NCI-H748 (cell line): Measurements from ENCODE around the gene AMELX.
A peak's percentile ranks its signal among the peaks of the same experiment; 100 is the strongest.

Experiments
- DNase-seq: peaks from one replicate; lab custom pipeline; 2025; ENCODE audit not compliant: unreplicated experiment; lab: John Stamatoyannopoulos, UW

The AMELX gene

DNA sequence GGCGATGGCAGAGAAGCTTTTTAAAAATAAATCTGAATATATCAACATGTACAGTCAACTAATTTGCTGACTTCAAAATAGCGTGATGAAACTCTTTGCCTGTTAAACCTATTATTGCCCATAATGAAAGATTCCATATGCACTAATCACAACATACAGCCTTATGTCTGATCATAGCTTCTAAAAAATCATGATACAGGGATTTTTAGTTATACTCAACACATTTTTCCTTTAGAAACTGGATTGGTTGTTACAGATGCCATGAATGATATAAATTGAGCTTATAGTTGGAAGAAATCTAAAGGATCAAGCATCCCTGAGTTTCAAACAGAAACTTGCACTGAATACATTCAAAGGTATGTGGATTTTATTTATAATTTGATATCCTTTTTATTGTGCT lies at the start of gene AMELX:
Gene AMELX (plus strand): TSS at position 301 of the 400 bp plus-strand sequence. CDS start 1,376 bp downstream, outside the sequence.
- DNase-seq, result no peak

DNA sequence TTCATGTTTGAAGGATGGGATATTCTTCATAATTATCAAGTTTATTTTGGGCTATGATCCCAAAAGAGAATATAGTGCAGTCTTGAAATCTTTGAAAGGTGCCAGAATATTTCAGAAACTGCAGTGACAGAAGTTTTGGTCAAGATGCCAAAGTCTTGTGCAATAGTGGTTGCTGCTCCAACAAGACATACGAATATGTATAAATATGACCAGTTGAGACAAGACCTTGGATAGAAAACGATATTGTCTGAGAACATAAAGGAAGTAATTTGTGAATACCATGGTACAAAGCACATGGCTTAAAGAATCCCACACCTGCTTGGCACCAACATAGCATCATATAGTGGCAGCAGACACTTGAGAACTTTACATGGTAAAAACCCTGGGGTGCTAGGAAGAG lies 48.6 kb upstream of the AMELX start:
- no peak for DNase-seq

DNA sequence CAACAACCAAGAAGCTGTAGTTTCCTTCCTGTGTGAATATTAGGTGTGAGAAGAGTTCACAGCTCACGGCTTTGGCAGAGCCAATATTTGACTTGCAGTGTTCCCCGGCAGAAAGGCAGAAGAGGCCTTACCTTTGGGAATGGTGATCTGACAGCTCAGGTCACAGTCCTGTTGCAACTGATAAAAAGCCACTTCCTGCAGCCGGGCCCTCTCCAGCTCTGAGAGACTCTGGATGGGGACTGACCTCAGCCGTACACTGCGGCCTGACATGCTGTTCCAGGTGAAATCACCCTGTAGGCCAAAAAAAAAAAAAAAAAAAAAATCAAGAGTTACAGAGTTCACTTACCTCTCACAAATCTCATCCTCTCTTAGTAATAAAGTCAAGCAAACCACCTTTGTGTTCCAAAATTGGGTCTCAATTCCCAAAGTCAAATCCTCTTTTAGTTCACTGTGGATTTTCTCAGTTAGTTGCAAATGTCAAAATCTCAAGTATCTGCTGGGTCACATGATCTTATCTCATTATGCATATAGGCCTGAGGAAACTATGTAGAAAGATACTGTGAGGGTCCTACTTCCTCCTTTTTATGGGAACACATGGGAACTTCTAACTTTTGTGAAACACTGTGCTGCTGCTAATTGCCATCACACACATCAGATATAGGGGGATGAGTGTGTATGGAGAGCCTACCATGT lies 38.6 kb upstream of the AMELX start:
- DNase-seq, result no peak

DNA sequence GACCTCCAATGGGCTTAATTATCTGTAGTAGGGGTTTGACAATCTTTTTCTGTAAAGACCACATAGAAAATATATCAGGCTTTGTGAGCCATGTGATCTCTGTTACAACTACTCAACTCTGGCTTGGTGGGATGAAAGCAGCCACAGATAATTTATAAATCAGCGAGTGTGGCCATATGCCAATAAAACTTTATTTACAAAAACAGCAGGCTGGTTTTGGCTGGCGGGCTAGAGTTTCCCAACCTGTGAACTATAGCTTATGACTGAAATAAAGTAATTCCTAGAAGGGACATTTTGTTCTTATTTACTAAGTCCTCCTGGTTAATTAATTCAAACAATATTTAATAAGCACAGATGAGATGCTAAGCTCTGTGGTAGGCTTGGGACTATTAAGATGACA lies 35.9 kb upstream of the AMELX start:
- no peak for DNase-seq

DNA sequence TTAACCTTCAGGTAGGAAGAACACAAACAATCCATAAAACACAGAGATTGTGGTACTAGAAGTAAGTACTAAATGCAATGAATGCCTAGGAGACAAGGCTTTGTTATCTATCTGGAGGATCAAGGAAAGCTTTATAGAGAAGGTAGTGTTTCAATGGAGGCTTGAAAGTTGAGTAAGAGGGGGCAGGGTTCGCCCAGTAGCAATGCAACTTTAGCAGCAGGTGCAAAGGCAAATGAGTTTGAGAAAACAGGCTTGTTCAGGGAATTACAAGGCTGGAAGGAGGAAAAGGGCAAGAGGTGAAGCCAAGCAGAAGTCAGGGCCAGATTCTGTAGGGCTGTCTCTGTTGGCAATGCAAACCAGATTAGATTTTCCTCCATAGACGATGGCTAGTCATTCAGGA lies 35.5 kb upstream of the AMELX start:
- DNase-seq, result no peak

DNA sequence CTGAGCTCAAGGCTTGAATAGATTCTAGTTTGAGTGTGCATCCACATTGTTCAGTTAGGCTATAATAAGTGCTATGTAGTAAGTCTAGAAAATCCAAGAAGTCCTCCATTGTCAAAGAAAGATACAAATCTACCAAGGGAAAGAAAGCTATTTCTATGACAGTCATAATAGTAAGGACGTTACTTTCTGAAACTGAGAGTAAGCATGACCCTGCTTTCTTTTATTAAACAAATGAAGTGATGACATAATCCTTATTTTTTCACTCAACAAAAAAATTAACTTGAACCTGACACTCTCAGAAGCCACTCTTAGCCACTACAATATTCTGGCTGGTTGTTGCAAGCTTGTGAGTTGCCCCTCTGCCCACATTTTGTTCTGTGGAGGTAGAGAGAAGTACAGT lies 33.8 kb upstream of the AMELX start:
- no peak for DNase-seq

DNA sequence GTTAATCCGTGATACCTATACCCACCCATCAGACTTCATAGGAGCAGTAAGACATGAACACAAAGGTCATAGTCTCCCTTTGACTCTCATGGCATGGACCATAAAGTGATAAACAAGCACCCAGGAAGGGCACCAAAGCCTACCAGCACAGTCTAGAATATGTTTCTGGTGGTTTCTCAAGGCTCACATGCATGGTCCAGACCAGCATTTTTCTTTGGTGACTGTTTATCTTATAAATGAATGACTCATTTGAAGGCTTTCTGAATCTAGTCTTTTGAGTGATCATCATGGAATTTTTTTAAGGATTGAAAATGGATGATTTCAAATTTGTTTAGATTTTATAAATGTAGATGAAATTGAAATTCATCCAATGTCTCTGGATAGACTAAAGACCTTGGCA lies 32.0 kb upstream of the AMELX start:
- no peak for DNase-seq

DNA sequence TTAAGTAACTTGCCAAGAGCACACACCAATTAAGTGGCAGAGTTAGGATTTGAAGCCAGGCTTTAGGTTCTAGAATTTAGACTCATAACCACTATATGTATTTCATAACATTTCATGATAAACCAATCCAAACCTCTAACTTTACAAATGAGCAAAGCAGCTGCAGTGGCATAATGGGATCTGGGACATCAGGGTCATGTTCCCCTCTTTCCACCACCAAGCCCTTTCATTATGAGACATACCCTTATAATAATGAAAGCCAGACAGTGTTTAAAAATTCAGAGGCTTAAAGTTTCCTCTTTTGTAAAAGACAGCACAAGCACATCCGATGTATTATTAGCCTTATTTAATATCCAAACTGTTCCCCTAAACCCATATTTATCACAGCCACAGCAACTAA lies 28.3 kb upstream of the AMELX start:
- no peak for DNase-seq

DNA sequence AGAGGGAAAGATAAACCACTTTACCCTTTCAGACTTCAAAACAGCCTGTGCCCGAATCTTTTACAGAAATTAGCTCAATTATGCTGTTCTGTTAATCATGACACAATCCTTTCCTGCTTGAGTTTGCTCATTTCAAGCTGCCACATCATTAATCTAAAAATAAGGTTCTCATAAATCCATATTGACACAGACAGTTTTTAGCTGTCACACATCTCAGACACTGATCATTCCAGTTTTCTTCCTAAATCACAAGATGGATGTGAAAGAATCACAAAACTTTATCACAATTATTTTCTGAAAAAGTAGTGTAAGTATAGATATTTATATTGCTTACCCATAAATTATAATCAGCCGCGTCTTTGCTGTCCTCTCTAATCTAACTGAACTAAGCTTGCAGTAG lies 27.9 kb upstream of the AMELX start:
- DNase-seq, result no peak

DNA sequence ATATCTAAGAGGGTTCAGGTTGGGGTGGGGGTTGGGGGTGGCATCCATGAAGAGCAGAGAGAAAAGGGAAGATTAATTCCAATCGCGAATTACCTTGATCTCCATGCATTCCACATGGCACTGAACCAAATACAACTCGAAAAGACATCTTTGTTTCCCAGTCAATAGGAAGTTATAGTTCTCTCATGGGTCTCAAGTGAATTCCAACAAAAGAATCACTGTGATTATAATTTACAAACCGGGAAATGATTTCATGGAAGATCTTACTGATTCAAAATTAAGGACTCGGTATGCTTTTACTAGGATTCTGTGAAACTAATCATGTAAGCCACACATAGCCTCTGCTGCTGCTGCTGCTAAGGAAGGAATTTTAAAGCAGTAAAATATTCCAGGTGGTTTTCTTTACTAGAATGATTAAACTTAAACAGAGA lies 26.6 kb upstream of the AMELX start:
- DNase-seq, result no peak

DNA sequence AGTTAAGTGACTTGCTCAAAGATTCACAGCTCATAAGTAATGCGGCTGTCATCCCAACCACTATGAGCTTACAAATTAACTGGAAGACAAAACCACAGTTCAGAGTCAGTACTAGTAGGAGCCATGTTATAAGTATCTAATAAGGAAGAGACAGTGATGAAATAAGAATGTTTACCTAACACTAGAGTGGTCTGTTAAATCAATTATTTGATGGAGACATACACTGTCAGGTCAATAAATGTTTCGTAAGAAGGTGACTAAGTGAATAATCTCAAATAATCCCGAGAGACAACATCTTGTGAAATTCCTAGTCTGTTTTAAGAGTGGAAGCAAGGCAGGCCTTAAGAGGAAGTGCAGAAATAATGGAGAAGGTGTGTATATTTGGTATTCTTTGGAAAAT lies 25.8 kb upstream of the AMELX start:
- no peak for DNase-seq

DNA sequence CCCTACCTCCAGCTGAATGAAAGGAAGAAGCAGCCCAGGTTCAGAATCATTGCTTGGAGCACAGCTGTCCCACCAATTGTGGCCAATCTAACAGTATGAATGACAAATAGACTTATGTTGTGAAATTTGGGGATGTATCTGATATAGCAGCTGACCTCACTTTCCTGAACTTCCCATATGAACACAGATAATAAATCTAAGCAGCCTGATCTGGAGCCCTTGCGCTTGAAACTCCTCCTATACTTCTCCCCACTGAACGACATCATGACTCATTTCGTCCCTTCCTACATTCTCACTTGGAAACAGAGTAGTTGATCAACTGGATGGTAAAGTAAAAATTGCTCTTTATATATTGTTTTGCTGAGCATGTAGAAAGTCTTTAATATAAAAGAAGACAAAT lies 24.2 kb upstream of the AMELX start:
- no peak for DNase-seq

DNA sequence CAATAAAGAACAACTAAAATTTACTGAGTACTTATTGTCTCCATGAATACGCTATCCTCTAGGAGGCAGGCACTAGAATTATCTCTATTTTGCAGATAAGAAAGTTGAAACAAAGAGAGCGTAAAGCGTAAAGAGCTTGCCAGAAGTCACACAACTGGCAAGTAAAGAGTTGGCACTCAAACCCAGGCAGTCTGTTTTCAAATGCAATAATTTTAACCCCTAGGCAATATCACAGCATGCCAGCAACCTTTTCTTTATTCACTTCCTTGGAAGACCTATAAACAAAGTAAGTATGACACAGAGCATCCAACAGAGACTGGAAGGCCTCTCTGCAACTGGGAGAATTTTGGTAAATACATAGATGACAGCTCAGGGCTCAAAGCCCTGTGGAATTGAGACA lies 23.2 kb upstream of the AMELX start:
- no peak for DNase-seq

DNA sequence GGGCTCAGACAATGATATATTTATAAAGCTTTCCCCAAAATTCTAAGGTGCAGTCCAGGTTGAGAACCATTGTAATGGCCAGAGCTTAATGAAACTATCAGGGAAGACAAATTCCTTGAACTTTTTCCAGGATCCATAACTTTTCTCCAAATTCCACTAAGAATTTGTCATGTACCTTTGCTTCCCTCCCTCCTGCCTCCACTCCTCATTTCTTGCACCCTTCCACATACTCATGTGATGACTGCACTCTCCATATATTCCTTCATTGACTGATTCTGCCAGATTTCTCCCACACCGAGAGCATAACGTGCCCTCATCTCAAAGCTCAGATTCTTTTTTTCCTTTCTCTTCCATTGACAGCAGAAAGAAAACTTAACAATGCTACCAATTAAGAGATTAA lies 20.9 kb upstream of the AMELX start:
- DNase-seq, result no peak

DNA sequence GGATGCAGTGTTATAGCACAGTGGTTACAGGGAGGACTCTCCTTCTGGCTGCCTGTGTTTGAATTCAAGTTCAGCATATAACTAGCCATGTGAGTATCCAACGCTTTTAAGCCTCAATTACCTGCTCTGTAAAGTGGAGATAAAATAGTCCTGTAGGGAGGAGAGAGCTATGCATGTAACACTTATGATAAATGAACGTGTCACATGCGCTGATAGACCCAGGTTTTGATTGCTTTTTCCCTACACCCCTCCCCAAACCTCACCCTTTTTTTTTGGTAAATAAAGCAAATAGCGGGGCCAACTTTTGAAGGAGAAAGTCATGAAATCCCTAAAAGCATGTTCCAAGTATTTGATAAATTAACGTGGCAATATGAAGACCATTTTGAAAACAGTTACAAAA lies 20.4 kb upstream of the AMELX start:
- no peak for DNase-seq

DNA sequence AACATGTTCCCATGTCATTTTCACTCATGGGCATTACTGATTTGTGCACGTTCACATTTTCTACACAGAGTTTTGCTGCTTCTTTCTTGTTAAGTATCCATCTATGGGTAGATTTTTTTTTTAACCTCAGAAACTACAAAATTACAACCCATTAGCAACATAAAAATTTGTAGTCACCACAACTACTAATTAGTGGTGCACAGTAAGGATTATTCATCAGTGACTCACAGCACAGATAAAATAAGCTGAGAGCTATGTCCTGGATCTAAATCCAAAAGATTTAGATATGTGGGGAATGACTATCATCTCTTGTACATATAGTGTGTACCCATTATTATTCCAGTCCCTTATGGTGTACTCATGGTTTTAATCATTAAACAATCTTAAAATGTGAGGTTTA lies 19.7 kb upstream of the AMELX start:
- no peak for DNase-seq

DNA sequence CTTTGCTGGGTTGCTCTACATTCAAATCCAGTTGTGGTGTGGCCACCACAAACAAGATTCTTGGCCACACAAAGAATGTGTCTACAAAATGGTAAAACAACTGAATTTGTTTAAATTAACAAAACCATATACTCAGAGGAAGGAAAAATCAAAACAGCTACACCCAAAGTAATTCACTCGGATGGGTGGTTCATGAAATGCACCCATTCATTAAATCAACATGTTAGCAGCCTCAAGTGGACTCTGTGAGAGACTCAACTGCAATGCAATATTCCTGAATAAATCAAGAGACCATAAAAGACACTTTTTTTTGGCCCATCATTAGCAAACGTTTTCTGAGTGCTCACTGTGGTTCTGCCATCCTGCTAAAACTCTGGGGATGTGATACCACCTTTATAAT lies 11.2 kb upstream of the AMELX start:
- no peak for DNase-seq

DNA sequence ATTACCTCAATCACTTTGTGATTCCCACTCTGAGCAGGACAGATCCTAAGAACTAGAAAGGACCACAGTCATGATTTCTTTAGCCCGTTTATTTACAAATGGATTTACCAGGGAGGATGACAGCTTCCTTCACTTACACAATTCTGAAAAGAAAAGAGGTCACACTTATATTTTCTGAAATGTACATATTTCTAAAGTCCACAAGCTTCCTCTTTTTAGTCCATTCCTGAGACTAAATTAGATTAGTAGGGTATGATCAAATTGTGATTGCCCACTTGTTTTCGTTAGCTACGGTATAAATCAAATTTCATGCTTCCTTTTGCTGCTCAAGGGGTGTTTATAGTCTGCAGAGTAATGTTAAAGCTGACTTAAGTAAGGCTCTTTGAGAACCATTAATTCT lies 7.6 kb upstream of the AMELX start:
- DNase-seq, result no peak

DNA sequence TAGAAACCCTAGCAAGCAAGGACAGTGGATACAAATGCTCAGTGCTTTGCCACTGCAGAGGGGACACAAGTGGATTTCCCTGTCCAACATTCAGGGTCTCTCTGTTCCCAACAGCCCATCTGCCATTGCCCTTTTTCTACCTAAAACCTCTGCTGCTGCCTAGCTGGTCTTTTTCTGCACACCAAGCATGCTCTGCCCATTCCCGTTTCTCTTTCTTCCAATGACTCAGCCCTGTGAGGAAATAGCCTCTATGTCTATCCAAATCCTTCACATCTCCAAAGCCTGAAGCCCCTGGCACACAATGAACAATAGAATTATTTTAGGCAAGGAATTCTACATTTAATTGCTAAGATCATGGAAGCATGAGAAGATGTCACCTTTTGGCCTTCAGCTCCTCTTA lies 5.7 kb upstream of the AMELX start:
- DNase-seq, result no peak

DNA sequence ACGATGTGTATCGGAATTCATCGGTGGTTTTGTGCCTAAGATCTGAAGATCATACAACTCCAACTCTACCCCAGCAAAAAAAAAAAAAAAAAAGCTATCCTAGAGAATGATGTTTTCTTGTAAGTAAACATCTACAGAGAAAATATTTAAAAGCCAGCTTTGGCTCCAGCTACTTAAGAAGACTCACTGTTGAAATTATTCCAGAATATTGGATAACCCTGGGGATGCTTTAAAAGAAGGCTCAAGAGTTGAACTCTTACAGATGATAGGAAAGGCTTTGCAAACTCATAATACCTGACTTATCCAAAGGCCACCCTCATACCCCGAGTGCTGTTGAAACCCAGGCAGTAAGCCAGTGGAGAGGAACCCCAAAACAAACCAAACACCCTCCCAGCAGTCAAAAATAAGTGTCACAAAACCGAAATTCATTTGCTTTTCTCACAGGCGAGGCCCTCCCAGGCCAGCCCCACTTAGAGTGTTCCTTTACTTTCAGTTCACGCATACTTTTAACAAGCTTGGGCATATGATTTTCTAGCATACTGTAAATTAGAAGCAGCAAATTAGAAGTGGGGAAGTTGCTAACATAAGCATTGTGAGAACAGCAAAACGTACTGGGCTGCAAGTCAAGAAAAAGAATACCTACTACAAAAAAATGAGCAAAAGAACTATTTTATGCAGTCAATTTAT lies 2.7 kb upstream of the AMELX start:
- no peak for DNase-seq

DNA sequence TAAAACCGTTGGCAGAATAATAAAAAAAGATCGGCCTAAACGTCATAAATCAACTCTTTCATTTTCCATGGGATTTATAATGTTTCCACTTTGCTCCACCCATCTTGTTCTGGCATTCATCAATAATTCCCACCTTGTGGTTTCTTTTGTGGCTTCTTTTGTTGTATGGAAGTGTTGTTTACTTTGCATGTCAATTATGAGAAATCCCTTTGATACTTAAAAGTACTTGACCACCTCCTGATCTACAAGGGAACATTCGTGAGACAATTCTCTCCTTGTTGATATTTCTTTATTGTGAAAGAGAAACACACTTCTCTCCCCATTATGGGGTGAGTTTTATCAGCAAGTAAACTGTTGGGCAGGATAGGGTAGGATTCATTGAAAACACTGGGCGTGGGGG lies 2.8 kb downstream of the AMELX start:
- DNase-seq, result peak; percentile 88

DNA sequence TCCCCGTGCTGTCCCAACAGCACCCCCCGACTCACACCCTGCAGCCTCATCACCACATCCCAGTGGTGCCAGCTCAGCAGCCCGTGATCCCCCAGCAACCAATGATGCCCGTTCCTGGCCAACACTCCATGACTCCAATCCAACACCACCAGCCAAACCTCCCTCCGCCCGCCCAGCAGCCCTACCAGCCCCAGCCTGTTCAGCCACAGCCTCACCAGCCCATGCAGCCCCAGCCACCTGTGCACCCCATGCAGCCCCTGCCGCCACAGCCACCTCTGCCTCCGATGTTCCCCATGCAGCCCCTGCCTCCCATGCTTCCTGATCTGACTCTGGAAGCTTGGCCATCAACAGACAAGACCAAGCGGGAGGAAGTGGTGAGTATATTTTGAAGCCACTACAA lies 5.4 kb downstream of the AMELX start:
- DNase-seq, result no peak

DNA sequence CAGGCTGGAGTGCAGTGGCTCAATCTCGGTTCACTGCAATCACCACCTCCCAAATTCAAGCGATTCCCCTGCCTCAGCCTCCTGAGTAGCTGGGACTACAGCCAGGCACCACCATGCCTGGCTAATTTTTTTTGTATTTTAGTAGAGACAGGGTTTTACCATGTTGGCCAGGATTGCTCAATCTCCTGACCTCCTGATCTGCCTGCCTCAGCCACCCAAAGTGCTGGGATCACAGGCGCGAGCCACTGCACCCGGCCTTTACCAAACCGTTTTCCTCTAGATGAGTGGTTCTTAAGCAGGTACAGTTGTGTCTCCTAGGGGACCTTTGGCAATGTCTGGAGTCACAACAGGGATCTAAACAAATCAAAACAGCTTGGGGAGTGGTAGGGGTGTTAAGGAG lies 11.6 kb downstream of the AMELX start:
- no peak for DNase-seq
